Posterior vena cava (tissue), 2 donors: ENCODE measurements around the gene LRFN2. TPM values are rescaled to one million over a fixed set of nuclear protein-coding genes. Genes with fewer than 3 reads are reported as not detected.

Experiments used
- DNase-seq: peaks from one replicate; pipeline ENCODE4 v3.0.0-alpha.2; 2020; ENCODE audit warnings: low spot score
- intact Hi-C, 2 donors: fragments of 100-400 bp; cut with DNase I; formaldehyde crosslinking; loops; one replicate each; pipeline versions ENCODE4 v1.14.1 to v1.14.2; 2022 to 2023
- total RNA-seq, 2 donors: library from RNA; stranded (reverse); fragmentation: NEBNext Ultra II Directional; extraction: Animal tissue kit (Norgen Biotek cat#: 25700); gene quantifications; one replicate each; pipeline ENCODE4 v1.2.1, GENCODE V29; 2021
- donor health status: DM: yes; HTN: yes; CAD: no.
- donor health status: DM: yes; HTN: yes; CAD: no.

The LRFN2 gene
- total RNA-seq, 2 donors from 2014 or later, result not detected

GRCh38 chr6:40349123-40349900 is 237.9 kb downstream of the LRFN2 start:
- no peak for DNase-seq
- intact Hi-C loops, result no loop called here

- DNase-seq, result no peak
- intact Hi-C loops, result no loop called here
These were observed 238.6 kb downstream of the LRFN2 start for GRCh38 chr6:40348591-40348990.

GRCh38 chr6:40347571-40348011 is 239.6 kb downstream of the LRFN2 start:
- intact Hi-C loops, result no loop called here
- no peak for DNase-seq

- DNase-seq, result no peak
- intact Hi-C loops, result no loop called here
These were observed 240.9 kb downstream of the LRFN2 start for GRCh38 chr6:40346246-40346645.

GRCh38 chr6:40344566-40345167 is 242.5 kb downstream of the LRFN2 start:
- no peak for DNase-seq
- intact Hi-C loops, result no loop called here

- no peak for DNase-seq
These were observed 243.1 kb downstream of the LRFN2 start for GRCh38 chr6:40343877-40344565.

GRCh38 chr6:40343318-40343876 is 243.8 kb downstream of the LRFN2 start:
- no peak for DNase-seq
- intact Hi-C loops, result no loop called here

More at GRCh38 chr6:40343877-40344565, 243.1 kb downstream of the LRFN2 start:
- intact Hi-C loops, result no loop called here

GRCh38 chr6:40342723-40343122 is 244.4 kb downstream of the LRFN2 start:
- no peak for DNase-seq

GRCh38 chr6:40341726-40342125 is 245.4 kb downstream of the LRFN2 start:
- no peak for DNase-seq
- intact Hi-C loops, result no loop called here

More at GRCh38 chr6:40342723-40343122, 244.4 kb downstream of the LRFN2 start:
- intact Hi-C loops, result no loop called here
